Fibroblast of the aortic adventitia (primary cell): ENCODE measurements around the gene HOMER3. TPM values are rescaled to one million over a fixed set of nuclear protein-coding genes. Genes with fewer than 3 reads are reported as not detected.

Experiments used
- DNase-seq: peaks from one replicate; pipeline ENCODE4 v3.0.0-alpha.2; 2010; ENCODE audit warnings: low read depth
- H3K4me3 ChIP-seq: 2 replicates; pipeline ENCODE4 v1.5.1; 2011; ENCODE audit warnings: low read depth, mild to moderate bottlenecking, control low read depth, low read length, moderate library complexity
- total RNA-seq: library from RNA; depleted of rRNA; stranded (reverse); fragments of >200 nt; gene quantifications from 2 replicates; pipeline ENCODE4 v1.2.3, GENCODE V29; 2012; ENCODE audit warnings: low replicate concordance
- TF ChIP-seq, protein P1 (sequence below): IDR thresholded peaks from 2 replicates; pipeline ENCODE4 v1.5.1; 2011; ENCODE audit warnings: mild to moderate bottlenecking, low read length, control low read depth, inconsistent platforms; ENCODE audit not compliant: insufficient read depth

Gene HOMER3
- total RNA-seq, 1 donor: 68.7 TPM

DNA sequence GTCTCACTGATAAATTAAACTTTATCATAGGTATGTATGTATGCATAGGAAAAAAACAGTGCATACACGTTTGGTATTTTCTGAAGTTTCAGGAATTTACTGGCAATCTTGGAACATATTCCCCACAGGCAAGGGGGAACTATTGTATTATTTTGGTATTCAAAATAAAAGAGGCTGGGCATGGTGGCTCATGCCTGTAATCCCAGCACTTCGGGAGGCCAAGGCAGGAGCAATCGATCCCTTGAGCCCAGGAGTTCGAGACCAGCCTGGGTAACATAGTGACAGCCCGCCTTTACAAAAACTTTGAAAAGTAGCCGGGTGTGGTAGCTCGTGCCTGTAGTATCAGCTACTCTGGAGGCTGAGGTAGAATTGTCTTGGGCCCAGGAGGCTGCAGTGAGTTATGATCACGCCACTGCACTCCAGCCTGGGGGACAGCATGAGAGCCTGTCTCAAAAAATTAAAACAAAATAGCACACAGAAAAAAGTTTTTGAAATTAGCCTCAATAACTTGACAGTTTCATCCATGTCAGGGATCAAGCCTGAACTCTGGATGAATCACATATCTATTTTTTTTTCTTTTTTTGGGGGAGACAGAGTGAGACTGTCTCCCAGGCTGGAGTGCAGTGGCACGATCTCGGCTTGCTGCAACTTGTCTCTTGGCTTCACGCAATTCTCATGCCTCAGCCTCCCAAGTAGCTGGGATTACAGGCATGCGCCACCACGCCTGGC is 29.1 kb upstream of the HOMER3 start:
- H3K4me3 ChIP-seq: no peak overlapping the region
- no peak for DNase-seq
- TF ChIP-seq, protein P1, sequence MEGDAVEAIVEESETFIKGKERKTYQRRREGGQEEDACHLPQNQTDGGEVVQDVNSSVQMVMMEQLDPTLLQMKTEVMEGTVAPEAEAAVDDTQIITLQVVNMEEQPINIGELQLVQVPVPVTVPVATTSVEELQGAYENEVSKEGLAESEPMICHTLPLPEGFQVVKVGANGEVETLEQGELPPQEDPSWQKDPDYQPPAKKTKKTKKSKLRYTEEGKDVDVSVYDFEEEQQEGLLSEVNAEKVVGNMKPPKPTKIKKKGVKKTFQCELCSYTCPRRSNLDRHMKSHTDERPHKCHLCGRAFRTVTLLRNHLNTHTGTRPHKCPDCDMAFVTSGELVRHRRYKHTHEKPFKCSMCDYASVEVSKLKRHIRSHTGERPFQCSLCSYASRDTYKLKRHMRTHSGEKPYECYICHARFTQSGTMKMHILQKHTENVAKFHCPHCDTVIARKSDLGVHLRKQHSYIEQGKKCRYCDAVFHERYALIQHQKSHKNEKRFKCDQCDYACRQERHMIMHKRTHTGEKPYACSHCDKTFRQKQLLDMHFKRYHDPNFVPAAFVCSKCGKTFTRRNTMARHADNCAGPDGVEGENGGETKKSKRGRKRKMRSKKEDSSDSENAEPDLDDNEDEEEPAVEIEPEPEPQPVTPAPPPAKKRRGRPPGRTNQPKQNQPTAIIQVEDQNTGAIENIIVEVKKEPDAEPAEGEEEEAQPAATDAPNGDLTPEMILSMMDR: no peak

DNA sequence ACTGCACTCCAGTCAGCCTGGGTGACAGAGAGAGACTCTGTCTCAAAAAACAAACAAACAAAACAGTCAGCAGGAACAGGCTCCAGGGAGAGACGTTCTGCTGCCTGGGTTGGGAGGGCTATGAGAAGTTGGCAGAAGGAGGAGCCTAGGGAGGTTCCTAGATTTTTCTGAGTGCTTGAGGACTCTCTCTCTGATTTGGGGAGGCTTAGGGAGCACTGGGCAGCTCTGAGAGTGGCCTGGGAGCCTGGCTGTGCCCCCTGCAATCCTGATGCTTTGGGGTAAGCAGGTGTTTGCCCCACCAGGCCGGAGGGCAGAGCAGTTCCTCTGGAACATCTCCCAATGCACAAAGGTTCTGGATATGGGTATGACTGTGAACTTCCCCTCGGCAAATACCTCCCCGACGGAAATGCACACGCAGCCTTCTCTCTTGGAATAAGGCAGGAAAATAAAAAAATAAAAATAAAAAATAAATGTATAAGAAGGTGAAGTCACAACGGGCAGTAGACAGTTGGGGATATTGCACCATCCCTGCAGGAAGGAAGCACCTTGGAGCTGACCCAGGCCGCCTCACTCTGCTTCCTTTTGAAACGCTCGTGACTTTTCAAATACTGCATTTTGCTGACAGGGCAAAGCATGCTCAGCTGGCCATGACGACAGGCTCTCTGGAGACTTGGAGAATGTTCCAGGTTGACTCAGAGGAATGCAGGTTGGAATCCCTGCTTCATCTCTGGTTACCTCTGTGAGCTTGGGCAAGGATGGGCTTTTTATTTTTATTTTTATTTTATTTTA is 26.5 kb upstream of the HOMER3 start:
- H3K4me3 ChIP-seq: no peak overlapping the region
- TF ChIP-seq, protein P1: no peak
- DNase-seq: peak; percentile 49

DNA sequence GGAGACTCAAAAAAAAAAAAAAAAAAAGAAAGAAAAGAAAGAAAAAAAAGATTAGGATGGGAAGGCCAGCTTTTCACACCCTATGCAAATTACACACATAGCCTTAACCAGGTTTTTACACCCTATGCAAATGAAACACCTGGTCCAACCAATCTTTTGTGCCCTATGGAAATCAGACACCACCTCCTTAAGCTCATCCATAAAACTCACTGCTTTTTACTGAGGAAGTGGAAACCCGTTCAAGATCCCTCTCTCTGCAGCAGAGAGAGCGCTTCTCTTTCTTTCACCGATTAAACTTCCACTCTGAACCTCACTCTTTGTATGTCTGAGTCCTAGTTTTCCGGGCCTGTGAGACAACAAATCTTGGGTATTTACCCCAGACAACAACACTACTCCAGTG is 25.3 kb upstream of the HOMER3 start:
- TF ChIP-seq, protein P1: no peak
- H3K4me3 ChIP-seq: no peak overlapping the region
- no peak for DNase-seq

DNA sequence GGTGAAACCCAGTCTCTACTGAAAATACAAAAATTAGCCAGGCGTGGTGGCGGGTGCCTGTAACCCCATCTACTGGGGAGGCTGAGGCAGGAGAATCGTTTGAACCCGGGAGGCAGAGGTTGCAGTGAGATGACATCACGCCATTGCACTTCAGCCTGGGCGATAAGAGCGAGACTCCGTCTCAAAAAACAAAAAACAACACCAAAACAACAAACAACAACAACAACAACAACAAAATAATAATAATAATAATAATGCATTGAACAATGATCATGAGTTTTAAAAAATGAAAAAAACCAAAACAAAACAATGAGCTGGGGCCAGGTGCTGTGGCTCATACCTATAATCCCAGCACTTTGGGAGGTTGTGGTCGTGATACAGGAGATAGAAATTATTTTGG is 23.1 kb upstream of the HOMER3 start:
- TF ChIP-seq, protein P1: no peak
- H3K4me3 ChIP-seq: no peak overlapping the region
- no peak for DNase-seq

GRCh38 chr19:18961767-18962620 is 21.0 kb upstream of the HOMER3 start:
- H3K4me3 ChIP-seq: no peak overlapping the region
- TF ChIP-seq, protein P1: no peak
- no peak for DNase-seq

DNA sequence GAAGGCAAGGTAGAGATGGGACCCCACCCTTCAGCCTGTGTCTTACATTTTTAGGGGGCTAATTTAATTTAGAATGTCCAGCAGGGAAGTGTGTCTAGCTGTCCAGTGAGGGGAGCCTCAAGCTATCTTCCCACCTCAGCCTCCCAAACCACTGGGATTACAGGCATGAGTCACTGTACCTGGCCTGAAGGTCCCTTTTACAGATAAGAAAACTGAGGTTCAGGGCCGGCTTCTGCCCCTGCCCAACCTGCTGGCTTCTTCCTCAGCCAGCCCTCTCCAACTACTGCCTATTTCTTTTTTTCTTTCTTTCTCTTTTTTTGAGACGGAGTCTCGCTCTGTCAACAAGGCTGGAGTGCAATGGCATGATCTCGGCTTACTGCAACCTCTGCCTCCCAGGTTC is 19.4 kb upstream of the HOMER3 start:
- DNase-seq: no peak
- TF ChIP-seq, protein P1: no peak
- H3K4me3 ChIP-seq: no peak overlapping the region
